GM12864 (cell line): ENCODE measurements around the gene IFI30.
A peak's percentile ranks its signal among the peaks of the same experiment; 100 is the strongest.

Experiments used
- DNase-seq: peaks from one replicate; pipeline ENCODE4 v3.0.0-alpha.2; 2011; ENCODE audit warnings: low read depth
- H3K4me3 ChIP-seq: 2 replicates; pipeline ENCODE4 v1.5.1; 2011; ENCODE audit warnings: mild to moderate bottlenecking, low read depth, low read length, control low read depth
- TF ChIP-seq, protein P1 (sequence below): IDR thresholded peaks from 2 replicates; pipeline ENCODE4 v1.5.1; 2011; ENCODE audit warnings: low read depth, mild to moderate bottlenecking, moderate library complexity, low read length, control low read depth, inconsistent platforms; ENCODE audit errors: missing control alignments

The IFI30 gene

GRCh38 chr19:18173572-18174288 lies at the start of gene IFI30:
Gene IFI30 (plus strand): TSS chr19:18173813. CDS start chr19:18173842, 29 bp downstream.
- peak within 1 kb of the TSS; percentile 89 for H3K4me3 ChIP-seq
- TF ChIP-seq, protein P1, sequence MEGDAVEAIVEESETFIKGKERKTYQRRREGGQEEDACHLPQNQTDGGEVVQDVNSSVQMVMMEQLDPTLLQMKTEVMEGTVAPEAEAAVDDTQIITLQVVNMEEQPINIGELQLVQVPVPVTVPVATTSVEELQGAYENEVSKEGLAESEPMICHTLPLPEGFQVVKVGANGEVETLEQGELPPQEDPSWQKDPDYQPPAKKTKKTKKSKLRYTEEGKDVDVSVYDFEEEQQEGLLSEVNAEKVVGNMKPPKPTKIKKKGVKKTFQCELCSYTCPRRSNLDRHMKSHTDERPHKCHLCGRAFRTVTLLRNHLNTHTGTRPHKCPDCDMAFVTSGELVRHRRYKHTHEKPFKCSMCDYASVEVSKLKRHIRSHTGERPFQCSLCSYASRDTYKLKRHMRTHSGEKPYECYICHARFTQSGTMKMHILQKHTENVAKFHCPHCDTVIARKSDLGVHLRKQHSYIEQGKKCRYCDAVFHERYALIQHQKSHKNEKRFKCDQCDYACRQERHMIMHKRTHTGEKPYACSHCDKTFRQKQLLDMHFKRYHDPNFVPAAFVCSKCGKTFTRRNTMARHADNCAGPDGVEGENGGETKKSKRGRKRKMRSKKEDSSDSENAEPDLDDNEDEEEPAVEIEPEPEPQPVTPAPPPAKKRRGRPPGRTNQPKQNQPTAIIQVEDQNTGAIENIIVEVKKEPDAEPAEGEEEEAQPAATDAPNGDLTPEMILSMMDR, result no peak
- peak; percentile 66 for DNase-seq

DNA sequence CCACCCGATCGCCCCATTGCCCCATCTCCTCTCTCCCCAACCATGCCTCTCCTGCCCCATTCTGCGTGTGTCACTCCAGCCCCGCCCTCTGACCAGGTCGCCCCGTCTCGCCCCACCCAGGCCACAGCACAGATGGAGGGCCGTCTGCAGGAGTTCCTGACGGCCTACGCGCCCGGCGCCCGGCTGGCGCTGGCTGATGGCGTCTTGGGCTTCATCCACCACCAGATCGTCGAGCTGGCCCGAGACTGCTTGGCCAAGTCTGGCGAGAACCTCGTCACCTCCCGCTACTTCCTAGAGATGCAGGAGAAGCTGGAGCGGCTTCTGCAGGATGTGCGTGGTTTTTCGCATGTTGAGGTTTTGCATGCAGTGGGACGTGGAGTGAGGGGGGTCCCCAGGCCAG lies 49.8 kb upstream of the IFI30 start:
- TF ChIP-seq, protein P1, result no peak
- no peak for DNase-seq
- H3K4me3 ChIP-seq, result no peak overlapping the region

DNA sequence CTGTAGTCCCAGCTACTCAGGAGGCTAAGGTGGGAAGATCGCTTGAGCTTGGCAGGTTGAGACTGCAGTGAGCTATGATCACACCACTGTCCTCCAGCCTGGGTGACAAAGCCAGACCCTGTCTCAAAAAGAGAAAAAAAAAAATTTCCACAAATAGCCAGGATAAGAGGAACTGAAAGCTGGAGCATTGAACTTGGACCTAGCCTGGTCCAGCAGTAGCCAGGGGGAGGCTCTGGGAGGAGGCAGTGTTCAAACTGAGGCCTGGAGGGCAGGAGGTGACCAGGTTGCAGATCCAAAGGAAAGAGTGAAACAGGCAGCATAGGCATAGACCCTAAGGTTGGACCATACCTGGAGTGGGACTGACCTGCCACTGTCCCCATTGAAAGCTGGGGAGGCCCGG lies 47.5 kb upstream of the IFI30 start:
- no peak overlapping the region for H3K4me3 ChIP-seq
- no peak for DNase-seq
- TF ChIP-seq, protein P1, result no peak

- DNase-seq, result no peak
- no peak overlapping the region for H3K4me3 ChIP-seq
- TF ChIP-seq, protein P1, result no peak
Observed at GRCh38 chr19:18128044-18128443, 45.6 kb upstream of the IFI30 start.

- no peak overlapping the region for H3K4me3 ChIP-seq
- DNase-seq, result no peak
- TF ChIP-seq, protein P1, result no peak
Observed at GRCh38 chr19:18128805-18129204, 44.8 kb upstream of the IFI30 start.

DNA sequence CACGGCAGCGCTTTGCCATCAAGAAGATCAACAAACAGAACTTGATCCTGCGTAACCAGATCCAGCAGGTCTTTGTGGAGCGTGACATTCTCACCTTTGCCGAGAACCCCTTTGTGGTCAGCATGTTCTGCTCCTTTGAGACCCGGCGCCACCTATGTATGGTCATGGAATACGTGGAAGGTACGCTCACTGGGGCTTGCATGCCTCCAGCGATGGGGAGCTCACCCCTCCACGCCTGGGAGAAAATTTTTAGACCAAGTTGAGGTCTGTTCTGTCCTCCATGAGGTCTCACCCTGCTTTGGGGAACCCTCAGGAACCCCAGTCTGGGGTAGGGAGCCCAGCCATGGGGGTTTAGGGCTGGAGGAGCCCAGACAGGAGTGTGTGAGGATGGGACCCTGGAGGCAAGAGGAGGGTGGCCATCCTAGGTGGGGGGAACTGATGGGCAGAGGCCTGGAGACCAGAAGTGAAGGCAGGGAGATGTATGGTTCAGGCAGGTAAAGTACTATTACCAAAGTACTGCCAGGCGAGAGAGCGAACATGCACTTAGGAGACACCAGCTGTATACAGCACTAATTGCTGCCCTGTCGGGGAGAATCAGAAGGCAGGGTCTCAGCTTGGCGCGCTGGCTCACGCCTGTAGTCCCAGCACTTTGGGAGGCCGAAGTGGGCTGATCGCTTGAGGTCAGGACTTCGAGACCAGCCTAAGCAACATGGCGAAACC lies 42.9 kb upstream of the IFI30 start:
- TF ChIP-seq, protein P1, result no peak
- no peak for DNase-seq
- no peak overlapping the region for H3K4me3 ChIP-seq
